ENCODE data around the gene KRT73.
A peak's percentile ranks its signal among the peaks of the same experiment; 100 is the strongest.

The KRT73 gene

GRCh38 chr12:52645120-52645761 lies 26.9 kb upstream of the KRT73 start:
- peak; percentile 19 for DNase-seq

- no peak for DNase-seq
These were observed 25.7 kb upstream of the KRT73 start for GRCh38 chr12:52644078-52644415.

- DNase-seq: no peak
These were observed 25.1 kb upstream of the KRT73 start for GRCh38 chr12:52643233-52644077.

GRCh38 chr12:52641468-52641867 lies 23.1 kb upstream of the KRT73 start:
- DNase-seq: no peak

GRCh38 chr12:52637299-52637698 lies 18.9 kb upstream of the KRT73 start:
- DNase-seq: no peak

- no peak for DNase-seq
These were observed 18.4 kb upstream of the KRT73 start for GRCh38 chr12:52636592-52637258.

GRCh38 chr12:52636189-52636588 lies 17.8 kb upstream of the KRT73 start:
- no peak for DNase-seq

GRCh38 chr12:52634266-52635056 lies 16.1 kb upstream of the KRT73 start:
- no peak for DNase-seq

- DNase-seq: no peak
These were observed 15.0 kb upstream of the KRT73 start for GRCh38 chr12:52633383-52633782.

GRCh38 chr12:52632656-52633055 lies 14.3 kb upstream of the KRT73 start:
- no peak for DNase-seq

GRCh38 chr12:52631676-52632459 lies 13.5 kb upstream of the KRT73 start:
- no peak for DNase-seq

- DNase-seq: no peak
These were observed 12.9 kb upstream of the KRT73 start for GRCh38 chr12:52631264-52631663.

GRCh38 chr12:52630599-52631200 lies 12.3 kb upstream of the KRT73 start:
- DNase-seq: no peak

- no peak for DNase-seq
These were observed 11.7 kb upstream of the KRT73 start for GRCh38 chr12:52630008-52630500.

- no peak for DNase-seq
These were observed 11.1 kb upstream of the KRT73 start for GRCh38 chr12:52629281-52630007.

- DNase-seq: no peak
These were observed 10.5 kb upstream of the KRT73 start for GRCh38 chr12:52628841-52629240.

- DNase-seq: no peak
These were observed 9.8 kb upstream of the KRT73 start for GRCh38 chr12:52628111-52628507.

GRCh38 chr12:52627395-52628110 lies 9.2 kb upstream of the KRT73 start:
- DNase-seq: no peak

GRCh38 chr12:52622349-52622748 lies 4.0 kb upstream of the KRT73 start:
- no peak for DNase-seq

GRCh38 chr12:52618866-52619265 lies 507 bp upstream of the KRT73 start:
- DNase-seq: no peak

Data from stimulated activated CD4-positive, alpha-beta T cell treated with anti-CD3 and anti-CD28 coated beads, Interleukin-1b, Interleukin-23, amount 100 ng/mL, for 48 hours (primary cell).